Measurements from ENCODE around the gene NKD2. TPM values are rescaled to one million over a fixed set of nuclear protein-coding genes. Genes with fewer than 3 reads are reported as not detected.
"Not testable (repeated sequence)": the region's sequence is repeated elsewhere in the genome, so short reads cannot be mapped to it uniquely, and the experiment has no call there.

Gene NKD2
- total RNA-seq, 1 experiment from 2014 or later = 2.1 TPM

- in situ Hi-C loops (cut with HindIII; ENCODE audit: low sequenced_read_pairs); DNase-seq (ENCODE audit: low spot score): not testable (repeated sequence)
Observed at GRCh38 chr5:1021969-1022336, 13.4 kb downstream of the NKD2 start.

- in situ Hi-C loops (cut with HindIII; ENCODE audit: low sequenced_read_pairs) = no loop called here
- no peak for DNase-seq (ENCODE audit: low spot score)
Observed at GRCh38 chr5:1026700-1027621, 18.4 kb downstream of the NKD2 start.

- in situ Hi-C loops (cut with HindIII; ENCODE audit: low sequenced_read_pairs) = no loop called here
- no peak for DNase-seq (ENCODE audit: low spot score)
Observed at GRCh38 chr5:1027631-1028441, 19.2 kb downstream of the NKD2 start.

GRCh38 chr5:1028481-1029281, 20.1 kb downstream of the NKD2 start:
- in situ Hi-C loops (cut with HindIII; ENCODE audit: low sequenced_read_pairs) = no loop called here
- no peak for DNase-seq (ENCODE audit: low spot score)

GRCh38 chr5:1029282-1029944, 20.8 kb downstream of the NKD2 start:
- DNase-seq (ENCODE audit: low spot score) = no peak
- in situ Hi-C loops (cut with HindIII; ENCODE audit: low sequenced_read_pairs) = no loop called here

- DNase-seq (ENCODE audit: low spot score) = no peak
- in situ Hi-C loops (cut with HindIII; ENCODE audit: low sequenced_read_pairs) = no loop called here
Observed at GRCh38 chr5:1029945-1030625, 21.5 kb downstream of the NKD2 start.

GRCh38 chr5:1030801-1031271, 22.2 kb downstream of the NKD2 start:
- DNase-seq (ENCODE audit: low spot score) = no peak
- in situ Hi-C loops (cut with HindIII; ENCODE audit: low sequenced_read_pairs) = no loop called here

- in situ Hi-C loops (cut with HindIII; ENCODE audit: low sequenced_read_pairs) = no loop called here
Observed at GRCh38 chr5:1031306-1031959, 22.8 kb downstream of the NKD2 start.

GRCh38 chr5:1032011-1032410, 23.4 kb downstream of the NKD2 start:
- no peak for DNase-seq (ENCODE audit: low spot score)
- in situ Hi-C loops (cut with HindIII; ENCODE audit: low sequenced_read_pairs) = no loop called here

More at GRCh38 chr5:1031306-1031959, 22.8 kb downstream of the NKD2 start:
- DNase-seq (ENCODE audit: low spot score) = no peak

GRCh38 chr5:1032551-1033027, 24.0 kb downstream of the NKD2 start:
- in situ Hi-C loops (cut with HindIII; ENCODE audit: low sequenced_read_pairs) = no loop called here
- no peak for DNase-seq (ENCODE audit: low spot score)

- DNase-seq (ENCODE audit: low spot score) = no peak
- in situ Hi-C loops (cut with HindIII; ENCODE audit: low sequenced_read_pairs) = no loop called here
Observed at GRCh38 chr5:1033178-1033577, 24.6 kb downstream of the NKD2 start.

- peak; percentile 8 for DNase-seq (ENCODE audit: low spot score)
- in situ Hi-C loops (cut with HindIII; ENCODE audit: low sequenced_read_pairs) = no loop called here
Observed at GRCh38 chr5:1033606-1034420, 25.2 kb downstream of the NKD2 start.

- no peak for DNase-seq (ENCODE audit: low spot score)
- in situ Hi-C loops (cut with HindIII; ENCODE audit: low sequenced_read_pairs) = no loop called here
Observed at GRCh38 chr5:1034421-1034905, 25.9 kb downstream of the NKD2 start.

- DNase-seq (ENCODE audit: low spot score) = no peak
Observed at GRCh38 chr5:1034986-1035385, 26.4 kb downstream of the NKD2 start.

GRCh38 chr5:1035421-1036405, 27.1 kb downstream of the NKD2 start:
- DNase-seq (ENCODE audit: low spot score) = no peak
- in situ Hi-C loops (cut with HindIII; ENCODE audit: low sequenced_read_pairs) = no loop called here

More at GRCh38 chr5:1034986-1035385, 26.4 kb downstream of the NKD2 start:
- in situ Hi-C loops (cut with HindIII; ENCODE audit: low sequenced_read_pairs) = no loop called here

Data from G401 (cell line).